NK-92 (cell line): ENCODE data around the gene UNC93A.
"Not testable (repeated sequence)": the region's sequence is repeated elsewhere in the genome, so short reads cannot be mapped to it uniquely, and the experiment has no call there.

ENCODE experiments used
- DNase-seq: peaks from one replicate; lab custom pipeline; 2025; ENCODE audit not compliant: unreplicated experiment; lab: John Stamatoyannopoulos, UW

The UNC93A gene

DNA sequence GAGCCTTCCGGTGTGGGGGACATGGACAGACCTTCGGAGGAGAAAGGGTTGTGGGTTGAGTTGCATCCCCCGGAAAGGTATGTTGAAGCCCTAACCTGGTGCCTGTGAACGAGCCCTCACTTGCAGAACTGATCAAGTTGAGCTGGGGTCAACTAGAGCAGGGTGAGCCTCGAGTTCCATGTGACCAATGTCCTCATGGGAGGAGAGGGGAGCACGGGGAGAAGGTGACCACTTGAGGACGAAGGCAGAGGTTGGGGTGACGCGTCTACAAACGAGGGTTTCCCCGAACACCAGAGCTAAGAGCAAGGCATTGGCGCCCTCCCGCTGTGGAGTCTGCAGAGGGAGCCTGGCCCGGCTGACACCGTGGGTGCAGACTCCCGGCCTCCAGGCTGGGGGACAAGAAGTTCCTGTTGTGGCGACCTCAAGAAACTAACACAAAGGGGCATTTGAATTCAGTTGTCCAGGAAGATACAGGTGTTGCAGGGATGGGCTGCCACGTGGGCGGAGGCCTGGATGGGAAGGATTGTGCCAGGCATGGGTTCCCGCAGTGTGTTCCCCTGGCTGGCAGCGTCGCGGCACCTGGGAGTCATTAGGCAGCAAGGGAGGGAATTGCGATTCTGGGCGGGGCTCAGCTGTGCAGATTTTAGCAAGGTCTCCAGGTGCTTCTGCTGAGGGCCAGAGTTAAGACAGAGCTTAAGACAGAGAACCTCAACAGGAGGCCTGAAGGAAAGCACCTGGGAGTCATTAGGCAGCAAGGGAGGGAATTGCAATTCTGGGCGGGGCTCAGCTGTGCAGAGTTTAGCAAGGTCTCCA is 20.4 kb upstream of the UNC93A start:
- no peak for DNase-seq

DNA sequence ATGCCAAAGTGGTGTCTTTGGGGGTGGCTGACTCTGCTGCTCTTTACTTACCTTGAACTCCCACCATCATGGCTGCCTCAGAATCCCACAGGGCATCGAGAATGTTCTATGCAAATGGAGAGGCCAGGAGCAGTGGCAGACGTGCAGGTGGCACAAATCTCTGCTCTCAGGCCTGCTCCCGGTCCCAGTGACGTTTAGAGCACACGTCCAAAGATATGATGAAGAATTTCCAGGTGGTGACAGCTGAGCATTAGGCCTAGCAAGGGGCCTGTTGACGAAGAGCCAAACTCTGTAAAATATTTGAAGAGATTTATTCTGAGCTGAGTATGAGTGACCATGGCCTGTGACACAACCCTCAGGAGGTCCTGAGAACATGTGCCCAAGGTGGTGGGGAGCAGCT is 19.0 kb upstream of the UNC93A start:
- no peak for DNase-seq

DNA sequence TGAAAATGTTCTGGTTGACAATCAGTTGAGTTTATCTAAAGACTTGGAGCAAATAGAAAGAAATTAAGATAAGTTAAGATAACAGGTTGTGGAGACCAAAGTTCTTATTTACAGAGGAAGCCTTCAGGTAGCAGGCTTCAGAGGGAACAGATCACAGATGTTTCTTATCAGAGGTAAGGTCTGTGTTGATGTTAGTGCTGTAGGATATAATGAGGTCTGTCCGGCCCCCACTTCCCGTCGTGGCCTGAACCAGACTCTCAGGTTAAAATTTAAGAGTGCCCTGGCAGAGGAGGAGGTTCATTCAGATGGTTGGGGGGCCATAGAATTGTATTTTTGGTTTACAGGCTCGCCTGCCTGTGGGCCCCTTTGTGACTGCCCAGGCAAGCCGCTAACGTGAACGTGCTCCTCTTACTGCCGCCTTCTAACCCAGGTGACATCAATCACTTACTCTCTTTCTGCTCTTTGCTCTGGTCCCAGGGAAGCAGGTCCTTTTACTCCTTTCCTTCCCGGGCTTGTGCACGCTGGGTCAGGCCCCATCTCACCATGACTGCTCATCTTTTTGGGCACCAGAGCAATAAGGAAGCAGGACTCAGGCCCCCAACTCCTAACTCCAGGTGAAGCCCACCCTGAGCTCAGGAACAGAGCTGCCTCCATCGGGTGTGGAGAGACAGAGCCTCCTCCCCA is 18.3 kb upstream of the UNC93A start:
- DNase-seq = no peak

DNA sequence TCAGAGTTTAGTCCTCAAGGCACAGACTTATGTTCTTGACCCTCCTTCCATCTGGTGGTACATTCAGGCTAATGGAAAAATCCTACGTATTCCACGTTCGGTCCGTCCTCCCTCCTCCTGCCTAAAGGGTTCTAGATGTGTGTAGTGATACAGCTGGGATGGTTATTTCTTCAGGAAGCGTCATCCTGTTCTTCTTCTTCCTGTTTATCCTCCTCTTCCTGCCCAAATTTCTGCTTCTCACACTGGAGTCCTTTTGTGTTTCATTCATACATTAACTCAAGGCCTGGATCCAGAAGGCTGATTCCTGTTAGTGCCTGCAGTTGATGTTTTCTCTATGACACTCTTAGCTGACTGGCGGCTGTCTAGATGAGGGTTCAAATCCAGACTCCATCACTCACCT is 16.8 kb upstream of the UNC93A start:
- DNase-seq = no peak

DNA sequence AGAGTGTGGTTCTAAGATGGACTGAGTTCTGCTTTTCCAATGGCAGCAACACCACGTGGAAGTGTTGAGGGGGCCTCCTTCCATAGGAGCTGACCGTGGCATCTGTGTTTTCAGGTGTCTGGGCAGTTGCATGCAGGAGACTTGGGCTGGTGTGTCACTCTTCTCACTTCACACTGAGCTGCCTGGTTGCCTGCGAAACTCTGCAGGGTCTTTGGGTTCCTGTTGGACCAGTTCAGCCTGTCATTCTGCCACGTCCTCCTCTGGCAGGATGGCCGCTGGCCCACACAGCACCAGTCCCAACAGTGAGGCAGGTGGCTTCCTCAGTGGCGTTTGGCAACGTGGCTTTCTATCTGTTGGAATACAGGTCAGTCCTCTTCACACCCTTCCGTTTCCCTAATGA is 16.1 kb upstream of the UNC93A start:
- no peak for DNase-seq

DNA sequence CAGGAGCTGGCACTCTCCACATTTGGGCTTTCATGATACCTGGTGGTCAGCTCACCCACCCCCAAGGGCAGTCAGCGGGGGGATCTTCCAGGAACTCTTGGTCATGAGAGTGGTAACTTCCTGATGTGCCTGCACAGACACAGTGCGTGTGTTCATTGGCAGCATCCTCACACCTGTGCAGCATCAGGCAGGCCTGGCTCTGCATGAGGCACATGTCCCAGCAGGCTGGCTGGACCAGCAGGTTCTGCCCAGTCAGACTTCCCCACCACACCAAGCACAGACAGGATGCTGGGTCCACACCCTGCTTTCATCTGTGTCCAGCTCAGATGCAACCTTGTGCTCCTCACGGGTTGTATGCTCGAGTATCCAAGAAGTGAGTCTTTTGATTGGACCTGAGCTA is 15.7 kb upstream of the UNC93A start:
- no peak for DNase-seq

DNA sequence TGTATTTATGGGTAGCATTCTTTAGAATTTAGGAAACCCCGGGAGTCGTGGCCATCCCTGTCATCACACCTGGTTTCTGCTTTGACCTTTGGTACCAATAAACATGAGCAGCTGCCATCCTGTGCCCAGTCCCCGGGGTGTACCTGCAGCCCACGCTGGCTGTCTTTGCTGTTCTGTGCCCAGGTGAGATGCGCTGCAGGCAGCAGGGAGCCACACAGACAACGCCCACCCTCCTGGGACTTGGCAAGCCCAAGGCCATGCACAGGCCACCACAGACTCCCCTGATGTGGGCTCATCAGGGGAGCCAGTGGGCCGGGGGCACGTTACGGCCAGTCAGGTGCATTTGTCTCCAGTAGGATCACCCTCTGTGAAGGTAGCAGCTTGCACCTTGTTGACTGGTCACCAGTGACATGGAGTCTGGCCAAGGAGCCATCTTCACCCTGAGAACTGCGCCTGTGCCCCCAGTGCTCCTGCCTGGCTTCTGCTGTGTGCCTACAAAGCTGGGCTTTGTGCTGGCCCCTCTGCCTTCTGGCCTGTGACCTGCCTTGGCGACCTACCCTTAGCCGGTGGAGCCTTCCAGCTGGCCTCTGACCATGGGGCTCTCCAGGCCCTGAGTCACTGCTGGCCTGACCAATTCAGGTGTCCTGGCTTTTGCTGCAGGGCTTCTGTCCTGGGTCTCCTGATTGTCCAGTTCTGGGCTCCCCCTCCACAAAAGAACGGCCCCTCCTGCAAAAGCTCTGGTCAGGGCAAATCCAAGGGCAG is 14.2 kb upstream of the UNC93A start:
- no peak for DNase-seq

DNA sequence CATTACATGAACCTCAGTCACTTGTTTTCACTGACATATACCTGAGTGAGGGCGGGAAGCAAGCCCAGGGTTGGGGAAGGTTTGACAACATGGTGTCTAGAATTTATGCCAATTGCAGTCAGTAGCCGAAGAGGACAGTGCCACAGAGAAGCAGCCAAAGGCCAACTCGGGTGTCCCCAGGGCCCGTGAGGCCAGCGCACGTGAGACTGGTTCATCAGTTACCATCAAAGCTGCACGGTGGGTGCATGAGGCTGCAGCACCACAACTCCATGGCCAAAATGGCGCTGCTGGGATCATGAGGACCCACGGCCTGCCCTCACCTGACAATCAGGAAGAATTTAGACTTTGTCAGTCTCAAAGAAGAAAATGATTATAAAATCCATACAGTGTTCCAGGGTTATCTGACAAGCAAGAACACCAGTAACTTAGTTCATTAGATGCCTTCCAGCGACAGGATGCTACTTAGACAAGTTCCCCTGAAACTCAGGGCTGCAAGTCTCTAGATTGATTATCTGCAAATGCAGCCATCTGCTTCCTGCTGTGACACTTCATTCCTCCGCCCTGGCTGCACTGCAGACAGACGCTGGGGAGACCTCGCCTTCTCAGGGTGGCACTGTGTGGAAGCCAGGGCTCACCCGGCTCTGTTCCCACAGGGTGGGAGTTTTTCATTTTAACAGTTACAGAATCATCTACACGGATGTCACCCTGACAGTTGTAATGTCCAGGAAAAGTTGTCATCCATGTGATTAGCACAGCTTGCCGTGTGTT is 12.8 kb upstream of the UNC93A start:
- not testable (repeated sequence) for DNase-seq

DNA sequence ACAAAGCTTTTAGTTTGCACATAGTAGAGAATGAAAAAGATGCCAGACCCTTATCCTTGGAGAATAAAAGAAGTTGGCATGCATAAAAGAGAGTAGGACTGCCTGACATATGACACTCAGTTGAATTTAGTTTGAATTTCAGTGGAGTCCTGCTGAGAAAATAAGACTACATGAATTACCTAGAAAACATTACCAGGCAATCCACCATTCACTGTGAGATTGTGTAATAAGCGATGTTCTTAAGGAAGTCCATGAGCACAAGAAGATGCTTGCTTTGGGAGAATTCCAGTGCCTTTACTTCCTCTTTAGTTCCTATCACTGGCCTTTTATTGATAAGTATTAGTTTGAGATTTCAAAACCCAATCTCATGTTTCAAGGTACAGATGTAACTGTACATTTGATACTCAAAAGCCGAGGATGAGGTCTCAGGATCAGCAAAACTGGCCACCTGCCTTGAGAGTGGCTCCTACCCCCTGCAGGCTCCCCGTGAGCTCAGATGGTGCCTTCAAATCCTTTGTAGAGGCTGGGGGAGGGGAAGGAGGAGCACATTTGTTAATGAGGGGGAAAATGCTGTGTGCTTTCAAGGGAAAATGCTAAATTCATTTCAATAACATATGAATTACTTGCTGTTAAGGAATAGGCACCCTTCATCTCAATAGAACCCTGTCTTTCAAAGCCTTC is 11.2 kb upstream of the UNC93A start:
- DNase-seq = no peak

DNA sequence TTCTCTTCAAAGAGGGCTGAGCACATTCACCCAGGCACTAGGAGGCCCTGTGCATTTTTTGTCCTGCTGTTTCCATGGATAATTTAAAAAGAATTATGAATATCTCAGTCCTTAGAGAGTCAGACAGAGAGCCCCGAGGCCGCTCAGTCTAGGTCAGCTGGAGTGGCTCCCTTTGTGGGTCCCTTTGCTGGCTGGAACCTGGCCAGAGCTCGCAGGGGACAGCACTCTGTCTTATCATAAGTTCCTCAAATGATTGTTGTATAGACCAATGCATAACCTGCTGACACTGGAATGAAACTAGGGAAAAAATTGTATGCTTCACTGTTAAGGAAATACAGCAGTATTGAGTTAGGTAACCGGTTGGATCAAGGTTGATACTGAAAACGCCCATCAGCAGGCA is 10.6 kb upstream of the UNC93A start:
- DNase-seq = not testable (repeated sequence)

DNA sequence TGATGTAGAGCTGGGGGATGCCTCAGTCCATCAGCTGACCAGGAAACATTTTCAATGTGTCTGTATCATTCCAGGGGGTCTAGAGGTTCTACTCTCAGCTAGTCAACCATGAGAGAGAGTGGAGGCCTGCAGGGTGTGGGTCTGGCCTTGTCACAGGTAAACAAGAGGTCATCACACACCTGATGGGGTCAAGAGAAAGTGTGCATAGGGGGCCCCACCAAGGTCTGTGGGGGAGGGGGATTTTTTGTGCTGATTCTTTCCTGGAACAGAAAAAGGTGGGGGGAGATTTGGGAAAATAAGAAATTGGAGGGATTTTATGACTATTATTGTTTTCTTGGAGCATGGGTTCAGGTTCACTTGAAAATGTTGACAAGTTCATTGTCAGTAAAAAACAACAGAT is 8.9 kb upstream of the UNC93A start:
- DNase-seq = no peak

DNA sequence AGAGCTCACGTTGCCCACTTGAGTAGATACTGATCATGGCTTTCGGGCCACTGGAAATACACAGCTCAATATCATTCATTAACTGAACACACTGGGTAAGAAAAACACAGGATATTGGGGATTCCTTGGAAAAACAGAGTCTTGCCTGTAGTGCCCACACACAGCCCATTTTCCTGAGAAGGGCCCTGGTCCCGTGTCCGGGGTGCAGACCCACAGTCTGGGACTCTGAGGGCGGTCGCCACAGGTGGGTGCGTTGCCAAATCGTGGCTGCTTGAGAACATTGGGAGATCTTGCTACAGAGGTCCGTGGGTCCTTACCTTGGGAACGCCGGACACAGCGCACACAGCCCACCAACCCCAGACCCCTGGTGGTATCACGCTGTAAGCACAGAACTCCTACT is 6.5 kb upstream of the UNC93A start:
- DNase-seq = not testable (repeated sequence)

DNA sequence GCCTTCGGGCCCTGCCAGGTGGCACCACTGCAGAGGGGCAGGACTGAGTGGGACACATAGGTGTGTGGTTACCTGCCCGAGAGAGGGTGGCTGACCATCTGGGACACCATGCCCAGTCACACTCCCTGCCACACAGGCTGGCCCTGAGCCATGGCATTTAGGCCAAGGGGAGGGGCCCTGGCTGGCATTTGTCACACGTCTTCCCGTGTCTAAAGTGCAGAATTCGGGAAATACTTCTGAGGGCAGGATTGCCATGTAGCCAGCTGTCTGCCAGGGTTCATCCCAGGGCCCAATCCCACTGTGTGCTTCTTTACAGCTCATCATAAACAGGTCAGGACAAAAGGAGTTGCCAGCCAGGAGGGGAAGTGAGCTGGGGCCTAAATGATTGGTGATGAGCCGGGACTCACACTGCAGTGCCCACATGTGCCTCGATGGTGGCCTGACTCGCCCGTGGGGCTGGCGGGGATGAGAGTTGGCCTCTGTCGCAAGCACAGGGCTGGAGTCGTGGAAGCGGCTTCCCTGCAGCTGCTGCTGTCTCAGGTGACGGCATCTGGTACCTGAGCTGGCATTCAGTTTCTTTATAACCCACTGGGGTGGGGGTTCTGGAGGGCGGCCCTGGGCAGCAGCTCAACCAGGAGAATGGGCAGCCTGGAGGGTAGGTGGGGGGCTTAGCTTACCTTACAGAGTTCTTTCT is 5.9 kb upstream of the UNC93A start:
- no peak for DNase-seq

DNA sequence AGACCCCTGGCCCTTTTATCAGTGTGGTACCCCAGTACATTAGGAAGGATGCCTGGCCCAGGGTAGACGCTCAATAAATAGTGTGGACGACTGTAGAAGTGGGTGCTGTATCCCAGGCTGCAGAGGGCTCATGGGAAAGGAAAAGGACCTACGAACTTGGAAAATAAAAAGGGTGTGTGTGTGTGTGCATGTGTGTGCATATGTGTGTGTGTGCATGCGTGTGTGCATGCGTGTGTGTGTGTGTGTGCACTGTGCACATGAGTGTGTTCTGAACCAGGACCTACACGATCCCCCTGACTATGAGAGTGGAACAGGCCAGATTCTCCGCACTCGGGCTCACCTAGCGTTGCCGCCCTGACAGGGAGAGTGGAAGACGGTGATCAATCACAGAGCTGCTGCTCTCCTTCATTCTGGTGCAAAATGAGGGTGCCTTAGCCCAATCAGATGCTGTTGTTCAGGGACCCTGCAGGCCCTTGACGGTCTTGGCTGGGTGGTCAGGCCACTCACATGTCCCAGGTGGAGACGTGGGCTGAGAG is 3.5 kb upstream of the UNC93A start:
- no peak for DNase-seq

DNA sequence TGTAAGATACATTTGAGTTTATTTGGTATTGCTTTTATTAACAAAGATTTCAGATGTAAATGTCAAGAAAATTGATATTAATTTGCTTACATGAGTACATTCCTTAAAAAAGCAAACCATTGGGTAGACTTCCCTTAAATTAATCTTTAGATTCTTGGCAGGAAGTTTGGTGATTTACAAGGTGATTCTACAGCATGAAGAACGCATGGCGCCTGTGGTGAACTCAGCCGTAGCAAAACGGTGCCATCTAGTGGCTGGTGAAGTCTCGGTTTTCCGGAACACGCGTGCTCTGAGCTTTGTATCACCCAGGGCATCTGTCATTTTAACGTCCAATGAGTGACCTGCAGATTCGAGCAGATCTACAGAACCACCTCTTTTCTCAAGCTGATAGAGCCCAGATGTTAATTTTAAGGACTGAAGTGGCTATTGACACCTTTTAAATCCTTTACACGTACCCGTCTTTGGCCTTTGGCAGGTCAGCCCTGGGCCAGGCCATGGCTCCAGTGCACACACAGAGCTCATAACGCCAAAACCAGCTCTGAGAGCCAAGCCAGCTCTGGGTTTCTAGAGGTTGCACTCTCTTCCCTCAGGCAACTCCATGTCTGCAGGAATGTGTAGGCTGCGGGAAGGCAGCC is 2.4 kb upstream of the UNC93A start:
- DNase-seq = not testable (repeated sequence)

DNA sequence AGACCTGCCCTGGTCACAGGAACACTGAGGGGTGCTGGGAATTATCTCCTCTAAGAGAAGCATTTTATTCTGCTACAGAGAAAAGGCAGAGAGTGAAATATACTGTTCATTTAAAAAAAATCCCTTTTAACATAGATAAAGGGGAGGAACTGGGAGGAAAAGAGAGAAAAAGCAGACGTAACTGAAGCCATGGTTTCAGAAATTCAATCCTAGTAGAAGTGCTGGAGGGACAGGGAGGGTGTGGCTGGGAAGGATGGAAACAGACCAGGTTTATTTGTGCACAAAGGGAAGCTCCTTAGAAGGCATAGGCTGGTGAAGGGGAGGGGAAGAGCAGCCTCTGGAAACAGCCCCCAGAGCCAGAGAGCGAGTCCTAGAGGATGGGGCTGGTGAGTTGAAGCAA is 1.8 kb upstream of the UNC93A start:
- DNase-seq = not testable (repeated sequence)

DNA sequence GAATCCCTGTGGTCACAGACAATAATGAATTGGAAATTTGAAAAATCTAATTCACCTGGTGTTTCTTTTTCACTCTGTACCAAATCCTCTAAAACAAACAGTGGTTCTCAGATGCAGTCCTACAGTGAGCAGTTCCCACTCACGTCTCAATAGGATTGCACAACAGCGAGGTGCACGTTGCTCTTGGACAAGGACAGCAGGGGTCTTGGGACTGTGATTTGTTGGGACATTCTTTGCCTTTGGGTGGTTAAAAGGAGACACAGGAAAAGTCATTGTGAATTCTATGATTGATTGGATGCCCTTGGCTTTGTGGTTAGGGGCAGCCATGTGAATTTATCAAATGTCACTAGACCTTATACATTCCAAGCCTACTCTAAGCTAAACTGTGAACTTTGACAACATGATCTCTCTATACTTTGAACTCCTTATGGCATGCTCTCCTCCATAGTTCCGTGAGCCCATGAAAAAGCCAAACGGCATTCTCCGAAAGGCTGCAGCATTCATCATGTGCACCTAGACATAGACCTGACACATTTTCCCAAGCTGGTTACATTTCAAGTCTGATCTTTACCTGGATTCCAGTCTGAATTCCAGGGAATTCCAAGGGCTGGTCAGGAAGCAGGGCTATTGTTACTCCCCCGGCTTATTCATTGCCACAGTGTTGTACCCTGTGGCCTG is 647 bp downstream of the UNC93A start:
- DNase-seq = no peak

DNA sequence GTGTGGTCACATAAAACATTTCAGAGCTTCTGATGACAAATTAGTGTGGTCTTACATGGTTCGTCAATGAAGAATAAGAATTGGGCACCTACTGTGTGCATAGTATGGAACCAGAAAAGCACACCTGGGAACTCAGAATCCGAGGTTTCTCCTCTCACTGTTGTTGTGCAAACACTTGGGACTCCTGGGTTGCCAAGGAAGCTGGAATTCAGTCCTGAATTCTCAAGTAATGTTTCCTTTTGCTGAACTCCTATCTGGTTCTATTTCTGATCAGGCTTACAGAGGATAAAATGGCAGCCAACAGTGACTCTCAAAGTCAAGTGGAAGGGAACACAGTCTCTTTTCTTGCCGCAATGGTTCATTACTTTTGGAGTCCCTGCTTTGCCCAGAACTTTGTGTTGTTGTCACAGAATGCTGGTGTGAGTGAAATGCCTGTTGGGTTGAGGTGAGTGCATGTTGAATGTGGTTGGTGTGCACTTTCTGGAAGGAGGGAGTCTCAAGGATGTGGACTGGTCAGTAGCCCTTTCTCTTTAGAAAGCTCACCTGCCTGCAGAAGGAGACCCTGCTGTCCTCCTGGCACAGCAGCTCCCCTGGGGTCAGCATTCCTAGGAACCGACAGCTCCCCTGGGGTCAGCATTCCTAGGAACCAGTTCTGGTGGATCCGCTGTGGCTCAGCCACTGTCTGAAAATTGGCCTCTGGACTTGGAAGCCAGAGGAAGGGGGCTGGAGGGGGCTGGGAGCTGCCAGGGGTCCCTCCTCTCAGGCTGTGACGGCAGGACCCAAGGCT is 1.4 kb downstream of the UNC93A start:
- no peak for DNase-seq
